ENCODE results near the gene ARHGAP45.
"Not testable (repeated sequence)": the region's sequence is repeated elsewhere in the genome, so short reads cannot be mapped to it uniquely, and the experiment has no call there.

The ARHGAP45 gene

GRCh38 chr19:1066748-1067340, at the start of gene ARHGAP45:
Gene ARHGAP45 (plus strand): TSS chr19:1067167. CDS start chr19:1067406, 239 bp downstream.
- no peak for DNase-seq (ENCODE audit: low read depth)

- no peak for DNase-seq (ENCODE audit: low read depth)
Observed at GRCh38 chr19:1017906-1018305, 49.1 kb upstream of the ARHGAP45 start.

GRCh38 chr19:1018393-1018792, 48.6 kb upstream of the ARHGAP45 start:
- no peak for DNase-seq (ENCODE audit: low read depth)

- DNase-seq (ENCODE audit: low read depth) = no peak
Observed at GRCh38 chr19:1018932-1019615, 47.9 kb upstream of the ARHGAP45 start.

GRCh38 chr19:1019616-1019961, 47.4 kb upstream of the ARHGAP45 start:
- no peak for DNase-seq (ENCODE audit: low read depth)

- DNase-seq (ENCODE audit: low read depth) = peak; percentile 31
Observed at GRCh38 chr19:1019980-1020867, 46.7 kb upstream of the ARHGAP45 start.

- peak; percentile 97 for DNase-seq (ENCODE audit: low read depth)
Observed at GRCh38 chr19:1020868-1021425, 46.0 kb upstream of the ARHGAP45 start, which contains the start of gene TMEM259. Gene TMEM259 (minus strand): TSS chr19:1021123. CDS start chr19:1020996, 127 bp downstream.

GRCh38 chr19:1023883-1024188, 43.1 kb upstream of the ARHGAP45 start:
- not testable (repeated sequence) for DNase-seq (ENCODE audit: low read depth)

GRCh38 chr19:1025080-1025479, 41.9 kb upstream of the ARHGAP45 start:
- DNase-seq (ENCODE audit: low read depth) = not testable (repeated sequence)

- DNase-seq (ENCODE audit: low read depth) = peak; percentile 85
Observed at GRCh38 chr19:1025960-1026782, 40.8 kb upstream of the ARHGAP45 start, which contains the start of gene CNN2. Gene CNN2 (plus strand): TSS chr19:1026608. CDS start chr19:1026662, 54 bp downstream.

- DNase-seq (ENCODE audit: low read depth) = peak; percentile 47
Observed at GRCh38 chr19:1026783-1027649, 40.0 kb upstream of the ARHGAP45 start.

- peak; percentile 21 for DNase-seq (ENCODE audit: low read depth)
Observed at GRCh38 chr19:1027650-1028061, 39.3 kb upstream of the ARHGAP45 start.

GRCh38 chr19:1028062-1028926, 38.7 kb upstream of the ARHGAP45 start:
- DNase-seq (ENCODE audit: low read depth) = peak; percentile 98

- DNase-seq (ENCODE audit: low read depth) = no peak
Observed at GRCh38 chr19:1032264-1032867, 34.6 kb upstream of the ARHGAP45 start.

- DNase-seq (ENCODE audit: low read depth) = no peak
Observed at GRCh38 chr19:1035998-1036621, 30.9 kb upstream of the ARHGAP45 start.

GRCh38 chr19:1037621-1038064, 29.3 kb upstream of the ARHGAP45 start:
- no peak for DNase-seq (ENCODE audit: low read depth)

GRCh38 chr19:1038978-1039645, 27.9 kb upstream of the ARHGAP45 start:
- DNase-seq (ENCODE audit: low read depth) = peak; percentile 56
